NCI-H2107 treated with DMSO at 0.1 percent for 48 hours (cell line): ENCODE measurements around the gene ANO6.

Source experiments
- DNase-seq: peaks from one replicate; lab custom pipeline; 2025; ENCODE audit not compliant: unreplicated experiment; lab: John Stamatoyannopoulos, UW

The ANO6 gene

DNA sequence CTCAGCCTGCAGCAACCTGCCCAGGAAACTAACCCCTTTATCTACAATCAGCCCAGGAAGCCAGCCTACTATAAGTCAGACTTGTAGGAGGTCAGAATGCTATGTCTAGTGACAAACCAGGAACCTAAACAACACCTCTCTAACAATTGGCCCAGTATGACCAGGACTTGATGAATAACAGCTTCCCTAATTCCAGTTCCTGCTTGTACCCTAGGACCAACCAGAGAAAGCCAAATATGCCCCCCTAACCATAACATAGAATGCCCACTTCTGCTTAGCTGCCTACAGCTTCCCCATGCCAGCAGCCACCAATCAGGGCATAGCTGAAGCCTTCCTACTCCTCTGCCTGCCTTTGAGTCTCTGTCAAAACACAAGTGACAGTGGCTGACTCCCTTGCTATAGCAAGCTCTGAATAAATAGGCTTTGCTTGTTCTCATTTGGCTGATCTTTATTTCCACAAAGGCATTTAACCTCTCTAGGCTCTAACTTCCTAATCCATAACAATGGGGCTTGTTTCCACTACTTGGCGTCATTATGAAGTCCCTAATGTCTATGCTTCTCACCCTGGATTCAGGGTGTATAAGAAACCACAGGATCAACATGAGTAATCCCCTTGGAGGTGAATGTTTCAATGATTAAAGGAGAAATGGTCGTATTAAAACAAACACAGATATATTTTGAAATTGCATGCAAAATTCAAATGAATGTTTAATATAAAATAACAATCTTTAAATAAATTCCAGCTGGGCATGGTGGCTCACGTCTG lies 220.2 kb downstream of the ANO6 start:
- DNase-seq = no peak

DNA sequence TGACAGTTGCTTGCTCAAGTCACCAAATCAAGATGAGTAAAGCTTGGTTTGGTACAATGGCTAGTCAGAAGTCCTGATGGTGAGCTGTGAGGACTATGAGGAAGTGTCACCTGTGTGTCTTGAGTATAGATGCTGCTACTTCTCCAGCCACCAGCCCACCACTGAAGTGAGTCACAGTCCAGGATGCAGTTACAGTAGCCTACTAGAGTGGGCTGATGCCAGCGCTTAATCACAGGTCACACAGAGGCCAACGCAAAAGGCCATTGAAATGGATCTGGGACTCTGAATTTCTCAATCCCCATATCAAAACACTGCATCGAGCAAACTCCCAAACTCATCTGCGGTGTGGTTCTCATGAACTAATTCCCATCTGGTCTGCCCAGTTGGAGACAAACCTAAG lies 223.1 kb downstream of the ANO6 start:
- no peak for DNase-seq

DNA sequence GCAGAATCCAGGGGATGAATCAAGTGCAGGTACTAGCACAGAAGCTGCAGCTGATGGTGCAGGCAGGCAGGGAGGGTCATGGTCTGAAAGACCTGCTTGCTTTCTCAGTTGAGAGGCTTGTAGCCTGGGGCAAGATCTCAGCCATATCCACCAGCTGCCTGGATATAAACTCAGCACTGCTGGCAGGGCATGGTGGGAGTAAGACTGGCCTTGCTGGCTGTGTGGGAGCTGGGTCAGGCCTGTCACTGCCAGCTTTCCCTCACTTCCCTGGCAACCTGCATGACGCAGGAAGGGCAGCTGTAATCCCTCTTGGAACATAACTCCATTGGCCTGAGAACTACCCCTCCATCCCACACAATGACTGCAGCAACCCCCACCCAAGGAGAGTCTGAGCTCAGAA lies 230.1 kb downstream of the ANO6 start:
- no peak for DNase-seq

DNA sequence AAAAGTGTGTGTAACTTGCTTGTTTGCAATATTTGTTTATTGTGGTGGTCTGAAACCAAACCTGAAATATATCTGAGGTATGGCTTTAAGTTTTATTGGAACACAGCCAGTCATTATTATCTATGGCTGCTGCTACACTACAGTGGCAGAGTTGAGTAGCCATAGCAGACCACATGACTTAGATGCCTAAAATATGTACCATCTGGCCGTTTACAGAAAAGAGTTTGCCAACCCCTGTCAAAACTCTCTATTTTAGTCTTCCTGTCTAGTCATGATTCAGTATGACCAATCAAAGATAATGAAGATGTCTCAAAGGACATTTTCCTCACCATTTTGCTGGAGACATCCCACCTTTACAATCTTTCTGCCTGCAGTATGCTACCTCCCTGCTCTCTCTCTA lies 242.3 kb downstream of the ANO6 start:
- DNase-seq = no peak

DNA sequence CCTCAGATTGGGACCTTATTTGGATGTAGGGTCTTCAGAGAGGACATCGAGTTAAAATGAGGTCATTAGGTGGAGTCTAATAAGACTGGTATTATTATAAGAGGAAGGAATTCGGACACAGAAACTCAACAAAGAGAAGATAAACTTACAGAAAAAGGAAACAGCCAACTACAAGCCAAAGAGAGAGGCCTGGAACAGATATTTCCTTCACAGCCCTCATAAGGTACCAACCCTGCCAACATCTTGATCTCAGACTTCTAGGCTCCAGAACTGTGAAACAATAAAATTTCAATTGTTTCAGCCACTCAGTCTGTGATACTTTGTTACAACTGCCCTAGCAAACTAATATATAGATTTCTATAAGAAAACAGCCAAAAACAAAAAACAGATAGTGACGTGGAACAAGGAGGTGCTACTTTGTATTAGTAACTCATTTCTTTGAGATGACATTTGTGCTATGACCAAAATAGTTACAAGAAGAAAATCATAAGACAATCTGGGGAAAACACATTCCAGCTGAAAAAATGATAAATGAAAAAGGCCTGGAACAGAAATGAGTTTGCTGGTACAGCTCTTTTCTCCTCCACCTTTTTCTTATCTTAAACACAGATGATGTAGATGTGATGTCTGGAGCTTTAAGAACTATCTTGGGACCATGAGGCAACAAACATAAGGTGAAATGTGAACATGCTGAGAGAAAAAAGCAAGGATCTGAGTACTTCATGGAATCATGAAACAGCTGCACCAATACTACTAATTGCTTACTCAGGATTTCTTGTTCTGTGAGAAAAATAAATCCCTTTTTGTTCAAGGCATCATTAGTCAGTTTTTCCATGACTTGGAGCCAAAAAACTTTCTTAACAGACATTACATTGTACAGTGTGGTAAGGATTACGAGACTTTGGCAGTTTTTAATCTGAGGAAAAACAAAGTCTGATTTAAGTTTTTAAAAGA lies 243.2 kb downstream of the ANO6 start:
- no peak for DNase-seq

DNA sequence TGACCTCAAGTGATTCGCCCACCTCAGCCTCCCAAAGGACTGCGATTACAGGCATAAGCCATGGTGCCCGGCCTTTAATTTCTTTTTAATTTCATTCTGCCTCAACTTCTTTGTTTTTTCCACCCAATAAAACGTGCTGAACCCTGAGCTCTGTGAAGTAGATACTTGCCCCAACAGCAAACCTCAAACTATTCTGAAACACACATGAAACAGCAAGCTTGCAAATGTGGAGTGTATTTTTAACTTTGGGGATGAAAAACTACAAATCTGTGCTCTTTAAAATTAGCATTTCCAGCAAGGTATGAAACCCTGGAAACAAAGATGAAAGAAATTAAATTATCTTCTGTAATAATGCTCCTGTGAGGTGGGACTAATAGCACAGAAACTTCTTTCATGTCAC lies 246.6 kb downstream of the ANO6 start:
- no peak for DNase-seq

DNA sequence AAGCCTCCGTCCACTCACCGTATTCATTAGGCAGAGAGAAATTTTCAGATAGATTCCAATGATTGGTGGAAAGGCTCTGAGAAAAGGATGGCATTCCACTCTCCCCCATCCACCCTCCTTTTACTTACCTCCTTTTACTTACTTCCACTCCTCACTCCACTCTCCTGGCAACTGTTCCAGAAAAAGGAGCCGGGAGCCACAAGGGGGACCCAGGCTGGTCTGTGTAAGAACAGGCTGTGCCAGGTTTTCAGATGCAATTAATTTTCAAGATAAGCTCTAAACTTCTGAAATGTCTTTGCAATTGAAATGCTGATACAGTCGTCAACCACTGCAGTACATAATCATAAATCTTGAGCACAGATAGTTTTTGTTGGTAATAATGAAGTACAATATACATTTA lies 248.8 kb downstream of the ANO6 start:
- no peak for DNase-seq

DNA sequence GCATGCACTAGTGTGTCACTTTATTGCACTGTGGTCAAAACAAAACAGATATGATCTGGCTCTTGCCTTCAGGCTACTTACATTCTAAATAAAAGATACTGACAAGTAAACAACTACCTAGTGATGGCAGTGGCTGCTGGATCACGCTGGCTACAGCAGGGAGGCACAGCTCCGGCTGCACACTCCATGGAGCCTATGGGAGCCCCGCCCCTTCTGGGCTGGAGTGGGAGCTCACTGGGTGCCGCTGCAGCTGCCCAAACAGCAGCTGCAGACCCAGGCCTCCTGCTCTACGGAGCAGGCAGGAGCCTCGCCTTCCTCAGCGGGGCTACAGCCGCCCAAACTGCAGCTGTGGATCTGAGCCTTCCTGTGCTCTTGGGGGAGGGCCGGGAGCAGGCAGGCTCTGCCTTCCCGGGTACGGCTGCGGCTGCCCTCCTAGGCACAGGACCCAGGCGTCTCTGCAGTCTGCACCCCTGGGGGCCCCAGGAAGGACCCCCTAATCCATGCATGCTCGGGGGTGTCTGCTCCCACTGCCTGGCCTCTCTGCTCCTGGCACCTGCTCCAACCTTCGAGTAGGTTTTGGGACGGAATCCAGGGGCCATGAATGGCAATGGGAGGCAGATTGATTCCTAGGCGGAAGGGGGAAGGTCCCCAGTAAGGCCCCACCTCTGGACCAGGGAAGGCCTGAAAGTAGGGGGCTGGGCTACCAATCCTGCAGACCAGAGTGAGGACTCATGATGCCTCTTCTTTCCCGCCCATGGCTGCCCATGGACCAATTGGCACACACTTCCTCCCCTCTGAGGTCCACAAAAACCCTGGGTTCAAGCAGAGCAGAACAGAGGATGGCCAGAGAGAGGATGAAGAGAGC lies 253.1 kb downstream of the ANO6 start:
- no peak for DNase-seq

DNA sequence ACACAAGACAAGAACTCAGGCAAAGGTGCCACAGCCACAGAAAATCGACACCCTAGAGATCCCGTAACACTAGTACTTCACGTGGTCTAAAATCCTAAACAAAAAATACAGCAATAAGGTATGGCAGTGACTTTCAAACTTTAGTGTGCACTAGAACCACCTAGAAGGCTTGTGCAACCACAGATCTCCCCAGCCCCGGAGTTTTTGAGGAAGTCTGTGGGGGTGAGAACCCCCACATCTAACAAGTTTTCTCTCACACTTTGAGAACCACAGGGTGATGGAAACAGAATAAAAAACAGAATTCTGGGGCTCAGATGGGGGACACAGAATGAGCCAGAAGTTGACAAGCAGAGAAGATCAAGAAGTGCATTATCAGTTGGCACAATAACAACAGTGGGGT lies 254.0 kb downstream of the ANO6 start:
- DNase-seq = no peak

DNA sequence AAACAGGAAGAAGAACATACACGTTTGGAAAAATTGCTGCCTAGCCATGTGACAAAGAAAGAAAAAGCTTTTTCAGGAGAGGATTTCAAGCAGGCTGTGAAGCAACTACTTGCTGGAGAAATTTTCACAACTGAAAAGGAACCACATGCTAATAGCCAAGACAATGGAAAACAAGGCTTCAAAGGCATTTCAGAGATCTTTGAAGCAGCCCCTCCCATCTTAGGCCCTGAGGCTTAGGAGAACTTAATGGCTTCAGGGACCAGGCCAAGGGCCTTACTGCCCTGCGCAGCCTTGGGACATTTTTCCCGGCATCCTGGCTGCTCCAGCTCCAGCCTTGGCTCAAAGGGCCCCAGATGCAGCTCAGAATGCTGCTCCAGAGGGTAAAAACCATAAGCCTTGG lies 257.7 kb downstream of the ANO6 start:
- no peak for DNase-seq

DNA sequence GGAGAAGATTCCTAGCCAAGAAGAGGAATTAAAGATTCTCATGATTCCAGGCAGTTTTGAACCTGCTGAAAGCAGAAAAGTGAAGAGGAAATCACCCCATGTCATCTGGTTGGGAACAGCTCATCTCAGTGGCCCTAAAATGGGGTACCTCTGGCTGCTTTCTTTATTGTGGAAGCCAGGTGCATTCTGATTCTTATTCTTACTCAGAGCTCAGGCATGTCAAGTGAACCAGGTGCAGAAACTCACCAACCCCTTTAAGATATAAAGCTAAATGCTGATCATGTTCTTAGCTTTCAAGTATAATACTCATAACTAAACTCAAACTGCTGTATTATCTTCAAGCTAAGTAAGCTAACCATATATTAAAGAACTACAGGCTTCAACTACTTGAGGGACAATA lies 259.7 kb downstream of the ANO6 start:
- no peak for DNase-seq

DNA sequence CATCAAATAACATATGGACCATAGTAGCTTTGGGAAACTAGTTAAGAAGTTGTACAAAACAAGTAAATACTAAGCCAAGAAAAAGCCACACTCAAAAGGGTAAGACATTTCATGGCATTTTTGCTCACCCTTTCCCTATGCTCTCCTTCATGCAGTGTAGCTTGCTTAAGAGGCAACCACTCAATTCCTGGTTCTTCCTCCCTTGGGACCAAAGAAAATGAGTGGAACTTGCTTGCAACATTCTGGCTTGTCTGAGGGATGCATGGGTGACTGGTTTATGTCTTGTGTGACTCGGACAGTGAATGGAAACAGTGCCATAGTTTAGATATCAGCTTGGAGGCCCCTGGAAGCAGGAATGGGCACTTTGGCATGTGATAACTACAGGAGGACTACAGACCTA lies 261.6 kb downstream of the ANO6 start:
- DNase-seq = no peak

DNA sequence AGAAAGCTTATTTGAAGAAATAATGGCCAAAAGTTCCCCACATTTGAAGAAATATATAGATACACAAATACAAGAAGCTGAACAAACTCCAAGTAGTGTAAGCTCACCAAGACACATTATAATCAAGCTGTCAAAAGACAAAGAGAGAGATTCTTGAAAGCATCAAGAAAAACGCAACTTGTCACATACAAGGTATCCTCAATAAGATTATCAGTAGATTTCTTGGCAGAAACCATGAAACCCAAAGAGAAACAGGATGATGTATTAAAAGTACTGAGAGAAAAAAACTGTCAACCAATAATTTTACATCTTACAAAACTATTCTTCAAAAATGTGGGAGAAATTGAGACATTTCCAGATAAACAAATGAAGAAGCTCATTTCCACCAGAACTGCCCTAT lies 263.0 kb downstream of the ANO6 start:
- DNase-seq = no peak

DNA sequence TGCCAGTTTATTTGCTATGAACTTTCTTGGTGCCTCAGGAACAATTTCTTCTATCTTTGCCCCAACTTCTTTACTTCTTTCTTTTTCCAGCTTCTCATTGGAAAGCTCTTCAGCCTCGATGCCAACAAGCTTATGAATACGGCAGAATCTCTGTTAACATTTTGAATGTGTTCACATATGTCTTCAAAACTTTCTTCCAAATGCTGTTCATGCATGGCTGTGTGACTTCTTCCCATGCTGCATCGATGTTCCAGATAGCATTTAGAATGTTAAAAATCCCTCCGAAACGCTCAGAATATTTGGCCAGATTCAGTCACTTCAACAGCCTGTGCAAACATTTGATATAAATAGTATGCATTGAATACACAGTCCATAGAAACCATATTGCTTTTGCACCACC lies 265.9 kb downstream of the ANO6 start:
- no peak for DNase-seq

DNA sequence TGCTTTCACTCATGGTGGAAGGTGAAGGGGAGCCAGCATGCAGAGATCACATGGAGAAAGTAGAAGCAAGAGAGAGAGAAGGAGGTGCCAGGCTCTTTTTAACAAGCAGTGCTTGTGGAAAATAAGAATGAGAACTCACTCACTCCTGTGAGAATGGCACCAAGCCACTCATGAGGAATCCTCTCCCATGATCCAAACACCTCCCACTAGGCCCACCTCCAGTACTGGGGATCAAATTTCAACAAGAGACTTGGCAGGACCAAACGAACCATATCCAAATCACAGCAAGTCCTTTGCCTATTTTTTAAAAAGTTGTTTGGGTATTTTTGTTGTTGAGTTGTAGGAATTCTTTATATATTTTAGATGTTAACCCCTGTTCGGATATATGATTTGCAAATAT lies 267.7 kb downstream of the ANO6 start:
- DNase-seq = no peak
